H1 (cell line): ENCODE data around the gene CCDC15. TPM values are rescaled to one million over a fixed set of nuclear protein-coding genes. Genes with fewer than 3 reads are reported as not detected.

ENCODE experiments used
- CTCF ChIA-PET: fragments of 300-600 bp; sonication (Branson Sonifier 250); formaldehyde crosslinking; loops from one replicate; lab custom pipeline; 2021; ENCODE audit not compliant: partially characterized antibody; lab: Charles Lee
- POLR2A ChIA-PET: fragments of 300-600 bp; sonication (Branson Sonifier 250); formaldehyde crosslinking; loops from one replicate; lab custom pipeline; 2021; ENCODE audit warnings: inconsistent platforms; ENCODE audit not compliant: partially characterized antibody; lab: Charles Lee
- DNase-seq, 2 experiments: peaks; one replicate each; pipeline versions ENCODE4 v3.0.0 to v3.0.0-alpha.2; 2010 to 2022; ENCODE audit warnings: low spot score in 2 of 2, low read depth in 1 of 2, mixed read lengths in 1 of 2
- FAIRE-seq: peaks from 2 replicates; lab custom pipeline; 2011; peaks lifted over from hg19 to GRCh38; lab: Jason Lieb, UNC
- H2AFZ ChIP-seq: 2 replicates; pipeline ENCODE4 v1.8.1; 2012; ENCODE audit warnings: low read length, inconsistent platforms
- H2AK5ac ChIP-seq: 2 replicates; pipeline ENCODE4 v1.6.1; 2013; ENCODE audit warnings: low read depth, low read length
- H2BK120ac ChIP-seq: replicated peaks from 2 replicates; pipeline ENCODE3; 2013; ENCODE audit warnings: low read depth, low read length, inconsistent platforms
- H2BK12ac ChIP-seq: 2 replicates; pipeline ENCODE4 v1.6.1; 2013; ENCODE audit warnings: low read depth, low read length
- H2BK15ac ChIP-seq: 2 replicates; pipeline ENCODE4 v1.6.1; 2013; ENCODE audit warnings: low read length
- H2BK20ac ChIP-seq: 2 replicates; pipeline ENCODE4 v1.6.1; 2013; ENCODE audit warnings: low read length
- H2BK5ac ChIP-seq: 2 replicates; pipeline ENCODE4 v1.6.1; 2013; ENCODE audit warnings: low read depth, low read length
- H3K14ac ChIP-seq: 2 replicates; pipeline ENCODE4 v1.6.1; 2013; ENCODE audit warnings: inconsistent platforms; ENCODE audit not compliant: insufficient read length
- H3K18ac ChIP-seq: 2 replicates; pipeline ENCODE4 v1.6.1; 2013; ENCODE audit warnings: low read length; ENCODE audit errors: extremely low read depth
- H3K23ac ChIP-seq: 2 replicates; pipeline ENCODE4 v1.6.1; 2013; ENCODE audit warnings: inconsistent platforms; ENCODE audit not compliant: insufficient read length
- H3K23me2 ChIP-seq: 2 replicates; pipeline ENCODE4 v1.6.1; 2013; ENCODE audit warnings: low read depth, low read length
- H3K27ac ChIP-seq: 2 replicates; pipeline ENCODE4 v1.6.1; 2011; ENCODE audit warnings: low read depth, low read length, inconsistent platforms
- H3K27me3 ChIP-seq, 4 experiments: replicated peaks in 1 of 4; 1 replicate in 1 of 4; 2 replicates in 3 of 4; pipeline versions ENCODE4 v1.6.1 to v1.8.1; 2011 to 2013; ENCODE audit warnings: low read length in 3 of 4, mild to moderate bottlenecking in 3 of 4, inconsistent platforms in 2 of 4, mixed read lengths in 2 of 4, moderate library complexity in 1 of 4; ENCODE audit not compliant: control insufficient read depth in 3 of 4, insufficient read depth in 3 of 4; ENCODE audit errors: extremely low read depth in 1 of 4
- H3K36me3 ChIP-seq, 4 experiments: 2 replicates each; pipeline versions ENCODE4 v1.6.1 to v1.8.1; 2011 to 2013; ENCODE audit warnings: mild to moderate bottlenecking in 4 of 4, low read length in 3 of 4, moderate library complexity in 2 of 4, control low read depth in 1 of 4, inconsistent platforms in 1 of 4; ENCODE audit not compliant: insufficient read depth in 4 of 4, control insufficient read depth in 2 of 4
- H3K4ac ChIP-seq: replicated peaks from 2 replicates; pipeline ENCODE3; 2013; ENCODE audit warnings: low read length, low read depth, mixed read lengths, inconsistent platforms; ENCODE audit not compliant: insufficient read length
- H3K4me1 ChIP-seq, 4 experiments: replicated peaks in 1 of 4; 1 replicate in 1 of 4; 2 replicates in 3 of 4; pipeline versions ENCODE4 v1.6.1 to v1.8.1; 2011 to 2013; ENCODE audit warnings: low read length in 3 of 4, inconsistent platforms in 2 of 4, mixed read lengths in 1 of 4; ENCODE audit not compliant: insufficient read depth in 4 of 4, control insufficient read depth in 3 of 4
- H3K4me2 ChIP-seq, 2 experiments: 2 replicates each; pipeline versions ENCODE4 v1.6.1 to v1.8.1; 2011 to 2013; ENCODE audit warnings: low read depth in 2 of 2, low read length in 2 of 2, control low read depth in 1 of 2, inconsistent platforms in 1 of 2, mild to moderate bottlenecking in 1 of 2; ENCODE audit not compliant: insufficient read depth in 1 of 2
- H3K4me3 ChIP-seq, 4 experiments: fragments of 200-600, 300-600 bp in 1 of 4; sonication (generic), shearing (Covaris generic), sonication (Bioruptor Twin) in 1 of 4; 2 replicates each; pipeline versions ENCODE4 v1.5.1 to v1.8.1; 2011 to 2016; ENCODE audit warnings: low read length in 4 of 4, low read depth in 3 of 4, control low read depth in 2 of 4, inconsistent platforms in 2 of 4, mild to moderate bottlenecking in 2 of 4, mixed read lengths in 1 of 4, moderate library complexity in 1 of 4; ENCODE audit not compliant: insufficient read depth in 2 of 4; ENCODE audit errors: extremely low read depth in 1 of 4
- H3K56ac ChIP-seq: replicated peaks from 2 replicates; pipeline ENCODE3; 2013; ENCODE audit warnings: low read depth, mild to moderate bottlenecking, mixed read lengths, low read length, inconsistent platforms; ENCODE audit not compliant: insufficient read length
- H3K79me1 ChIP-seq: 2 replicates; pipeline ENCODE4 v1.6.1; 2013; ENCODE audit warnings: low read depth, low read length, control low read depth
- H3K79me2 ChIP-seq, 2 experiments: 2 replicates each; pipeline versions ENCODE4 v1.6.1 to v1.8.1; 2012 to 2013; ENCODE audit warnings: low read length in 2 of 2, mild to moderate bottlenecking in 2 of 2, inconsistent platforms in 1 of 2; ENCODE audit not compliant: insufficient read depth in 2 of 2, control insufficient read depth in 1 of 2
- H3K9ac ChIP-seq, 4 experiments: replicated peaks in 1 of 4; 1 replicate in 1 of 4; 2 replicates in 3 of 4; pipeline versions ENCODE4 v1.6.1 to v1.8.1; 2011 to 2013; ENCODE audit warnings: low read depth in 3 of 4, low read length in 3 of 4, control low read depth in 2 of 4, mild to moderate bottlenecking in 2 of 4, moderate library complexity in 2 of 4, inconsistent platforms in 1 of 4; ENCODE audit errors: extremely low read depth in 1 of 4
- H3K9me3 ChIP-seq, 2 experiments: 2 replicates each; pipeline versions ENCODE4 v1.6.1 to v1.8.1; 2012 to 2013; ENCODE audit warnings: mild to moderate bottlenecking in 2 of 2, moderate library complexity in 2 of 2, control low read depth in 1 of 2, inconsistent platforms in 1 of 2, low read depth in 1 of 2, low read length in 1 of 2, mixed read lengths in 1 of 2; ENCODE audit not compliant: insufficient read depth in 2 of 2
- H4K20me1 ChIP-seq, 2 experiments: replicated peaks in 1 of 2; 2 replicates each; pipeline versions ENCODE3 to v1.8.1; 2011 to 2013; ENCODE audit warnings: inconsistent platforms in 2 of 2, low read length in 2 of 2, mild to moderate bottlenecking in 1 of 2; ENCODE audit not compliant: insufficient read depth in 2 of 2, control insufficient read depth in 1 of 2
- H4K5ac ChIP-seq: 2 replicates; pipeline ENCODE4 v1.6.1; 2013; ENCODE audit warnings: low read length, low read depth, mixed read lengths, inconsistent platforms; ENCODE audit not compliant: insufficient read length
- H4K8ac ChIP-seq: 2 replicates; pipeline ENCODE4 v1.8.0; 2013; ENCODE audit warnings: mild to moderate bottlenecking, moderate library complexity, low read length, inconsistent platforms; ENCODE audit not compliant: insufficient read depth; ENCODE audit errors: extremely low read depth
- H4K91ac ChIP-seq: replicated peaks from 2 replicates; pipeline ENCODE3; 2013; ENCODE audit warnings: low read length, mixed read lengths, inconsistent platforms; ENCODE audit not compliant: insufficient read length
- CBX8 ChIP-seq: fragments of 300-800, 300-1000 bp; sonication (generic); IDR thresholded peaks from 2 replicates; pipeline ENCODE4 v1.7.1; 2016; ENCODE audit warnings: low read depth, low read length, borderline replicate concordance
- CEBPB ChIP-seq: IDR thresholded peaks from 2 replicates; pipeline ENCODE4 v1.6.1; 2012; ENCODE audit warnings: low read depth, low read length
- EZH2 ChIP-seq: fragments of 200-600 bp; sonication (generic); IDR thresholded peaks from 2 replicates; pipeline ENCODE4 v1.7.1; 2012; ENCODE audit warnings: low read depth, mild to moderate bottlenecking, moderate library complexity, low read length, inconsistent platforms; ENCODE audit not compliant: severe bottlenecking
- HDAC6 ChIP-seq: IDR thresholded peaks from one replicate; pipeline ENCODE4 v1.7.1; 2012; ENCODE audit warnings: low read depth, mild to moderate bottlenecking, inconsistent platforms, low read length, moderate library complexity
- JUND ChIP-seq: IDR thresholded peaks from 2 replicates; pipeline ENCODE4 v1.6.1; 2011; ENCODE audit warnings: mild to moderate bottlenecking, improper control_type of control experiment, low read length
- KDM4A ChIP-seq: IDR thresholded peaks from one replicate; pipeline ENCODE4 v1.7.1; 2012; ENCODE audit warnings: low read depth, mild to moderate bottlenecking, moderate library complexity, low read length, inconsistent platforms; ENCODE audit not compliant: severe bottlenecking
- POLR2A ChIP-seq, 2 experiments: IDR thresholded peaks; 1 replicate in 1 of 2; 2 replicates in 1 of 2; pipeline ENCODE4 v1.6.1; 2011; ENCODE audit warnings: low read depth in 2 of 2, low read length in 2 of 2, mild to moderate bottlenecking in 2 of 2; ENCODE audit errors: control extremely low read depth in 1 of 2
- SAP30 ChIP-seq: fragments of 300-600 bp; sonication (generic); IDR thresholded peaks from 2 replicates; pipeline ENCODE4 v1.7.1; 2012; ENCODE audit warnings: low read length, moderate library complexity, mild to moderate bottlenecking, inconsistent platforms; ENCODE audit not compliant: insufficient read depth, insufficient replicate concordance
- TCF12 ChIP-seq: IDR thresholded peaks from 2 replicates; pipeline ENCODE4 v1.6.1; 2011; ENCODE audit warnings: low read depth, mild to moderate bottlenecking, low read length
- ZNF274 ChIP-seq: IDR thresholded peaks from 2 replicates; pipeline ENCODE4 v1.7.0; 2012; ENCODE audit warnings: low read length, borderline replicate concordance; ENCODE audit errors: extremely low read depth
- polyA plus RNA-seq, 7 experiments: library from polyadenylated mRNA; depleted of rRNA in 3 of 7; stranded (reverse) in 5 of 7; unstranded in 2 of 7; fragments of >200 nt in 5 of 7; fragments of 200-250 nt in 2 of 7; gene quantifications; 1 replicate in 5 of 7; 2 replicates in 1 of 7; 4 replicates in 1 of 7; pipeline versions ENCODE4 v1.2.1 to v1.2.3, GENCODE V29; 2011 to 2013; ENCODE audit warnings: missing spikeins in 2 of 7, mixed read lengths in 2 of 7
- total RNA-seq: library from RNA; stranded (reverse); fragmentation: NEBNext Ultra II Directional; extraction: Animal tissue kit (Norgen Biotek cat#: 25700); gene quantifications from 2 replicates; pipeline ENCODE4 v1.2.1, GENCODE V29; 2021

Gene CCDC15
- total and polyA plus RNA-seq, 2 of the 8 experiments (the other 6 are each of a cell fraction or from before 2014, with no cell fraction given) = 1.5 to 3.1 TPM

GRCh38 chr11:124955035-124955434, 1.0 kb downstream of the CCDC15 start:
- no peak overlapping the region for H4K5ac ChIP-seq
- no peak overlapping the region for H2BK12ac ChIP-seq
- H2AFZ ChIP-seq = no peak overlapping the region
- H3K23me2 ChIP-seq = peaks cover 15% of the 10 kb centered on the region; the same call in 1 of the 2 replicates
- no peaks in the 10 kb centered on the region for H4K20me1 ChIP-seq
- H3K36me3 ChIP-seq = no peaks in the 10 kb centered on the region
- H2BK5ac ChIP-seq = no peak overlapping the region
- H3K4me3 ChIP-seq = peak overlapping the region in 1 of 4 experiments; percentile 84; a peak in 2 of 8 replicates
- H3K23ac ChIP-seq = no peak overlapping the region
- no peaks in the 10 kb centered on the region for H3K79me1 ChIP-seq
- no peak overlapping the region for H3K27ac ChIP-seq
- H4K91ac ChIP-seq = no peak overlapping the region
- ChIA-PET CTCF (interaction anchor here (0.9 to 1.6 kb wide), 2 partner anchors 12 to 20 kb away, joined by 3 to 5 read pairs; no protein-coding TSS in a partner anchor), POLR2A (interaction anchor here (1.1 kb wide), 1 partner anchor 35 kb away, joined by 3 read pairs; no protein-coding TSS in a partner anchor)
- H2BK20ac ChIP-seq = no peak overlapping the region
- H2AK5ac ChIP-seq = no peak overlapping the region
- no peak for DNase-seq
- no peak overlapping the region for H3K9ac ChIP-seq
- no peak overlapping the region for H4K8ac ChIP-seq
- H3K18ac ChIP-seq = no peak overlapping the region
- no peaks in the 10 kb centered on the region for H3K79me2 ChIP-seq
- H3K56ac ChIP-seq = no peak overlapping the region
- no peak for TF ChIP-seq SAP30
- TF ChIP-seq ZNF274 = no peak
- no peak for TF ChIP-seq CBX8
- no peak for TF ChIP-seq KDM4A
- no peak for TF ChIP-seq POLR2A (IDR thresholded peaks at IDR 0.05; ENCODE audit: control extremely low read depth in 1 of 2, low read depth in 2 of 2, low read length in 2 of 2)
- TF ChIP-seq HDAC6 = no peak
- no peak for TF ChIP-seq TCF12
- no peak for TF ChIP-seq CEBPB
- TF ChIP-seq EZH2 = no peak
- TF ChIP-seq JUND = no peak
- TF ChIP-seq, all 59 proteins: peak for 0
- H2BK120ac ChIP-seq = no peak overlapping the region
- peaks cover 0 to 4% (median 2%) of the 10 kb centered on the region in 4 experiments; a peak in 3 of 7 replicates for H3K4me1 ChIP-seq
- H2BK15ac ChIP-seq = no peak overlapping the region
- FAIRE-seq = no peak
- H3K9me3 ChIP-seq = no peaks in the 10 kb centered on the region
- H3K14ac ChIP-seq = no peak overlapping the region
- H3K4me2 ChIP-seq = peak overlapping the region; percentile 75 to 82; a peak in 3 of 4 replicates
- H3K27me3 ChIP-seq = peaks cover 0 to 5% (median 0%) of the 10 kb centered on the region in 4 experiments; a peak in 3 of 7 replicates
- H3K4ac ChIP-seq = no peak overlapping the region
